IMR-90 (cell line): Measurements from ENCODE around the gene TNFSF12. TPM values are rescaled to one million over a fixed set of nuclear protein-coding genes. Genes with fewer than 3 reads are reported as not detected.

ENCODE experiments used
- ATAC-seq: fragments of 200-7000 bp; cut with Tn5 transposase; 2 replicates; pipeline ENCODE4 v1.9.1; 2020; ENCODE audit warnings: low read depth, mild to moderate bottlenecking, moderate library complexity
- BruUV-seq: library from RNA; stranded (reverse); fragments of 400-500 nt; replicated peaks from 2 replicates; lab custom pipeline; 2021; lab: Mats Ljungman, UMichigan
- CTCF ChIA-PET: fragments of 300-600 bp; formaldehyde crosslinking; extraction: SDS; loops from one replicate; lab custom pipeline; 2021; ENCODE audit warnings: antibody characterized with exemption; lab: Yijun Ruan, JAX
- POLR2A ChIA-PET: fragments of 300-600 bp; sonication (Branson Sonifier 250); formaldehyde crosslinking; loops from one replicate; lab custom pipeline; 2022; ENCODE audit warnings: antibody characterized with exemption; ENCODE audit not compliant: unreplicated experiment; lab: Charles Lee
- DNase-seq: peaks from one replicate; pipeline ENCODE4 v3.0.0; 2013
- H2AFZ ChIP-seq: replicated peaks from 2 replicates; pipeline ENCODE3; 2013; ENCODE audit warnings: low read length, mild to moderate bottlenecking; ENCODE audit not compliant: poor library complexity
- H2AK5ac ChIP-seq: 2 replicates; pipeline ENCODE4 v1.6.1; 2013; ENCODE audit warnings: low read depth, low read length, inconsistent platforms
- H2AK9ac ChIP-seq: replicated peaks from 2 replicates; pipeline ENCODE3; 2013; ENCODE audit warnings: mild to moderate bottlenecking, low read depth, low read length, moderate library complexity; ENCODE audit not compliant: poor library complexity
- H2BK120ac ChIP-seq: 2 replicates; pipeline ENCODE4 v1.6.1; 2013; ENCODE audit warnings: low read depth, low read length, inconsistent platforms
- H2BK15ac ChIP-seq: 3 replicates; pipeline ENCODE4 v1.6.1; 2013; ENCODE audit warnings: low read depth, low read length, inconsistent platforms
- H2BK20ac ChIP-seq: 2 replicates; pipeline ENCODE4 v1.6.1; 2013; ENCODE audit warnings: low read depth, mild to moderate bottlenecking, inconsistent platforms, low read length, moderate library complexity
- H2BK5ac ChIP-seq: 2 replicates; pipeline ENCODE4 v1.6.1; 2013; ENCODE audit warnings: mild to moderate bottlenecking, low read depth, low read length, inconsistent platforms; ENCODE audit not compliant: poor library complexity, severe bottlenecking
- H3K14ac ChIP-seq: replicated peaks from 2 replicates; pipeline ENCODE4 v1.6.1; 2013; ENCODE audit warnings: low read depth, low read length, inconsistent platforms
- H3K18ac ChIP-seq: 2 replicates; pipeline ENCODE4 v1.6.1; 2013; ENCODE audit warnings: low read depth, low read length, control low read depth
- H3K23ac ChIP-seq: 2 replicates; pipeline ENCODE4 v1.6.1; 2013; ENCODE audit warnings: low read depth, low read length, inconsistent platforms
- H3K27ac ChIP-seq: 2 replicates; pipeline ENCODE4 v1.5.1; 2013; ENCODE audit warnings: mild to moderate bottlenecking, control low read depth, low read length; ENCODE audit not compliant: insufficient read depth
- H3K27me3 ChIP-seq: 2 replicates; pipeline ENCODE4 v1.6.1; 2013; ENCODE audit warnings: low read length; ENCODE audit not compliant: control insufficient read depth, insufficient read depth
- H3K36me3 ChIP-seq: 2 replicates; pipeline ENCODE4 v1.6.1; 2013; ENCODE audit warnings: low read length, mixed read lengths; ENCODE audit not compliant: control insufficient read depth, insufficient read depth
- H3K4ac ChIP-seq: 2 replicates; pipeline ENCODE4 v1.6.1; 2013; ENCODE audit warnings: low read depth, low read length, inconsistent platforms
- H3K4me1 ChIP-seq: 2 replicates; pipeline ENCODE4 v1.6.1; 2013; ENCODE audit warnings: low read length, mixed read lengths; ENCODE audit not compliant: control insufficient read depth, insufficient read depth
- H3K4me2 ChIP-seq: 2 replicates; pipeline ENCODE4 v1.6.1; 2013; ENCODE audit warnings: low read depth, mild to moderate bottlenecking, control low read depth, low read length, moderate library complexity
- H3K4me3 ChIP-seq: 2 replicates; pipeline ENCODE4 v1.5.1; 2013; ENCODE audit warnings: low read depth, mild to moderate bottlenecking, control low read depth, low read length, moderate library complexity; ENCODE audit not compliant: insufficient read depth
- H3K56ac ChIP-seq: 2 replicates; pipeline ENCODE4 v1.6.1; 2013; ENCODE audit warnings: low read length, inconsistent platforms; ENCODE audit not compliant: insufficient read depth; ENCODE audit errors: extremely low read depth
- H3K79me1 ChIP-seq, 2 experiments: 2 replicates each; pipeline ENCODE4 v1.6.1; 2013; ENCODE audit warnings: low read length in 2 of 2, inconsistent platforms in 1 of 2, low read depth in 1 of 2
- H3K9ac ChIP-seq: 2 replicates; pipeline ENCODE4 v1.6.1; 2013; ENCODE audit warnings: low read depth, low read length, control low read depth
- H3K9me1 ChIP-seq: 2 replicates; pipeline ENCODE4 v1.6.1; 2013; ENCODE audit warnings: low read length, inconsistent platforms; ENCODE audit not compliant: insufficient read depth
- H3K9me3 ChIP-seq: 2 replicates; pipeline ENCODE4 v1.6.1; 2013; ENCODE audit warnings: low read length; ENCODE audit not compliant: control insufficient read depth, insufficient read depth
- H4K20me1 ChIP-seq: 2 replicates; pipeline ENCODE4 v1.6.1; 2013; ENCODE audit warnings: low read length, inconsistent platforms; ENCODE audit not compliant: insufficient read depth
- H4K5ac ChIP-seq: 2 replicates; pipeline ENCODE4 v1.6.1; 2013; ENCODE audit warnings: mild to moderate bottlenecking, low read depth, low read length, control low read depth
- H4K8ac ChIP-seq, 2 experiments: 2 replicates each; pipeline ENCODE4 v1.6.1; 2013; ENCODE audit warnings: low read depth in 2 of 2, low read length in 2 of 2, control low read depth in 1 of 2, inconsistent platforms in 1 of 2
- H4K91ac ChIP-seq: 2 replicates; pipeline ENCODE4 v1.6.1; 2013; ENCODE audit warnings: low read depth, low read length, inconsistent platforms; ENCODE audit not compliant: insufficient read depth
- BHLHE40 ChIP-seq: fragments of 150-350 bp; IDR thresholded peaks from 2 replicates; pipeline ENCODE4 v1.6.1; 2016; ENCODE audit warnings: mild to moderate bottlenecking, low read depth, low read length
- CEBPB ChIP-seq: IDR thresholded peaks from 2 replicates; pipeline ENCODE4 v1.6.1; 2012; ENCODE audit warnings: low read depth, low read length, improper control_type of control experiment
- CHD1 ChIP-seq: IDR thresholded peaks from 2 replicates; pipeline ENCODE4 v1.6.1; 2012; ENCODE audit warnings: low read depth, low read length, improper control_type of control experiment
- MAFK ChIP-seq: IDR thresholded peaks from 2 replicates; pipeline ENCODE4 v1.6.1; 2012; ENCODE audit warnings: low read depth, low read length, improper control_type of control experiment
- MAZ ChIP-seq: IDR thresholded peaks from 2 replicates; pipeline ENCODE4 v1.6.1; 2012; ENCODE audit warnings: low read depth, mild to moderate bottlenecking, low read length, improper control_type of control experiment, moderate library complexity, borderline replicate concordance
- MXI1 ChIP-seq: IDR thresholded peaks from 2 replicates; pipeline ENCODE4 v1.6.1; 2012; ENCODE audit warnings: low read depth, mild to moderate bottlenecking, low read length, moderate library complexity, borderline replicate concordance
- NFE2L2 ChIP-seq: fragments of 150-350 bp; IDR thresholded peaks from 2 replicates; pipeline ENCODE4 v1.6.1; 2016; ENCODE audit warnings: low read depth, mild to moderate bottlenecking, low read length
- RAD21 ChIP-seq: IDR thresholded peaks from 2 replicates; pipeline ENCODE4 v1.6.1; 2012; ENCODE audit warnings: low read length, improper control_type of control experiment
- RFX5 ChIP-seq: IDR thresholded peaks from 2 replicates; pipeline ENCODE4 v1.8.0; 2012; ENCODE audit warnings: low read depth, mild to moderate bottlenecking, low read length, moderate library complexity
- SMC3 ChIP-seq: fragments of 150-350 bp; IDR thresholded peaks from 2 replicates; pipeline ENCODE4 v1.6.1; 2016; ENCODE audit warnings: low read depth, mild to moderate bottlenecking, antibody characterized with exemption, low read length, moderate library complexity
- WGBS, 2 experiments: methylation state at CpG; one replicate each; pipeline versions ENCODE4 v1.1.5 to v1.1.7; 2013; ENCODE audit warnings: missing lambda C conversion rate in 2 of 2; ENCODE audit not compliant: insufficient read length in 1 of 2; ENCODE audit errors: extremely low coverage in 2 of 2; 5-methylcytosine and 5-hydroxymethylcytosine counted together
- dilution Hi-C: fragments of 300-500 bp; cut with HindIII; formaldehyde crosslinking; loops from one replicate; pipeline ENCODE4 v1.14.3; 2018; ENCODE audit warnings: low sequenced_read_pairs; ENCODE audit not compliant: unreplicated experiment
- in situ Hi-C: fragments of 300-500 bp; cut with MboI; formaldehyde crosslinking; loops from 3 replicates; pipeline ENCODE4 v1.14.3; 2019; ENCODE audit warnings: low sequenced_read_pairs, inconsistent platforms, mixed read lengths
- intact Hi-C: fragments of 100-400 bp; cut with micrococcal nuclease; formaldehyde crosslinking; loops from 2 replicates; pipeline ENCODE4 v1.10.0; 2022
- polyA plus RNA-seq, 3 experiments: library from polyadenylated mRNA; depleted of rRNA; stranded (reverse); fragments of >200 nt; gene quantifications; 2 replicates each; pipeline ENCODE4 v1.2.3, GENCODE V29; 2012; ENCODE audit warnings: low replicate concordance in 1 of 3
- total RNA-seq: library from RNA; depleted of rRNA; stranded (reverse); fragments of >200 nt; gene quantifications from 2 replicates; pipeline ENCODE4 v1.2.3, GENCODE V29; 2012
- TF ChIP-seq, protein P1 (sequence below): fragments of 150-350 bp; IDR thresholded peaks from 2 replicates; pipeline ENCODE4 v1.6.1; 2016; ENCODE audit warnings: low read depth, mild to moderate bottlenecking, low read length, moderate library complexity, borderline replicate concordance
- TF ChIP-seq, protein P2 (sequence below): fragments of 150-350 bp; IDR thresholded peaks from 2 replicates; pipeline ENCODE4 v1.6.1; 2017; ENCODE audit warnings: mild to moderate bottlenecking, antibody characterized with exemption, low read length, low read depth

The TNFSF12 gene
- total and polyA plus RNA-seq, 2 of the 4 experiments (the other 2 are of a cell fraction): 2.7 to 22.0 TPM

DNA sequence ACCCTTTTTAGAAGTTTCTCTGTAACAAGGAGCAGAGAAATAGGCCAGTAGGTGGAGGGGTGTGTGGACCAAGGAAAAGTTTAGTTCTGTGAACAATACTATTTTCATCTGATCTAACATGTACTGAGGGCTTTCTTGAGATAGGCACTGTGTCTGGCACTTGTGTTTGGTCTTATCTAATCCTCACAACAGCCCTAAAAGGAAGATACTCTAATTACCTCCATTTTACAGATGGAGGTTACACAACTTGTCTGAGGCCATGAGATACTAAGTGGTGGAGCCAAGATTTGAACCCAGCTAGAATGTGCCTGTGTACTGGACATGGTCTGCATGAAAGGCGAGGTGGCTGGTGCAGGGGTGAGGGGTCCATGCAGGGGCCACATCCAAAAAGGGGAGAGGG lies 4.5 kb downstream of the TNFSF12 start:
- no peak overlapping the region for H3K4ac ChIP-seq
- no peaks in the 10 kb centered on the region for H3K27me3 ChIP-seq
- intact Hi-C loops (no loop called here), dilution Hi-C loops (no loop called here), in situ Hi-C loops (loop anchor here (5.0 to 10.0 kb wide), 2 partner anchors 41 to 199 kb away; partner anchors contain the start of genes KCTD11 and TMEM95)
- ATAC-seq (no peak), DNase-seq (no peak)
- H2BK120ac ChIP-seq: no peak overlapping the region
- peaks cover 0 to 10% of the 10 kb centered on the region in 2 experiments; a peak in 2 of 4 replicates for H3K79me1 ChIP-seq
- H2BK5ac ChIP-seq: no peak overlapping the region
- H4K20me1 ChIP-seq: no peaks in the 10 kb centered on the region
- H3K9me1 ChIP-seq: peaks cover 5% of the 10 kb centered on the region; the same call in 1 of the 2 replicates
- H2BK15ac ChIP-seq: no peak overlapping the region
- POLR2A ChIA-PET: no interaction called here
- no peak overlapping the region for H3K27ac ChIP-seq
- no peak overlapping the region for H3K4me3 ChIP-seq
- H3K4me2 ChIP-seq: no peak overlapping the region
- H2BK20ac ChIP-seq: no peak overlapping the region
- H3K9me3 ChIP-seq: no peaks in the 10 kb centered on the region
- H3K56ac ChIP-seq: no peak overlapping the region
- no TSS peak for BruUV-seq
- H4K5ac ChIP-seq: no peak overlapping the region
- H2AK9ac ChIP-seq: no peak overlapping the region
- TF ChIP-seq RFX5 (no peak), NFE2L2 (no peak), RAD21 (no peak), BHLHE40 (no peak), CHD1 (no peak), CEBPB (no peak), MXI1 (no peak), MAZ (no peak), SMC3 (no peak), MAFK (no peak)
- TF ChIP-seq, protein P1, sequence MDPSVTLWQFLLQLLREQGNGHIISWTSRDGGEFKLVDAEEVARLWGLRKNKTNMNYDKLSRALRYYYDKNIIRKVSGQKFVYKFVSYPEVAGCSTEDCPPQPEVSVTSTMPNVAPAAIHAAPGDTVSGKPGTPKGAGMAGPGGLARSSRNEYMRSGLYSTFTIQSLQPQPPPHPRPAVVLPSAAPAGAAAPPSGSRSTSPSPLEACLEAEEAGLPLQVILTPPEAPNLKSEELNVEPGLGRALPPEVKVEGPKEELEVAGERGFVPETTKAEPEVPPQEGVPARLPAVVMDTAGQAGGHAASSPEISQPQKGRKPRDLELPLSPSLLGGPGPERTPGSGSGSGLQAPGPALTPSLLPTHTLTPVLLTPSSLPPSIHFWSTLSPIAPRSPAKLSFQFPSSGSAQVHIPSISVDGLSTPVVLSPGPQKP: no peak
- TF ChIP-seq, protein P2, sequence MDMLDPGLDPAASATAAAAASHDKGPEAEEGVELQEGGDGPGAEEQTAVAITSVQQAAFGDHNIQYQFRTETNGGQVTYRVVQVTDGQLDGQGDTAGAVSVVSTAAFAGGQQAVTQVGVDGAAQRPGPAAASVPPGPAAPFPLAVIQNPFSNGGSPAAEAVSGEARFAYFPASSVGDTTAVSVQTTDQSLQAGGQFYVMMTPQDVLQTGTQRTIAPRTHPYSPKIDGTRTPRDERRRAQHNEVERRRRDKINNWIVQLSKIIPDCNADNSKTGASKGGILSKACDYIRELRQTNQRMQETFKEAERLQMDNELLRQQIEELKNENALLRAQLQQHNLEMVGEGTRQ: no peak
- no peak overlapping the region for H2AFZ ChIP-seq
- H3K4me1 ChIP-seq: peaks cover 8% of the 10 kb centered on the region
- H3K9ac ChIP-seq: no peak overlapping the region
- no peak overlapping the region for H3K23ac ChIP-seq
- no CpG with 5 or more reads among the region's 1 CpG for WGBS, 2 experiments
- no peak overlapping the region for H4K91ac ChIP-seq
- no peak overlapping the region for H3K18ac ChIP-seq
- H3K36me3 ChIP-seq: peaks cover 4% of the 10 kb centered on the region; the same call in 1 of the 2 replicates
- no peak overlapping the region for H3K14ac ChIP-seq
- CTCF ChIA-PET: no interaction called here
- H4K8ac ChIP-seq: no peak overlapping the region
- no peak overlapping the region for H2AK5ac ChIP-seq
